Endothelial cell of umbilical vein (primary cell): Measurements from ENCODE around the gene MS4A4A. TPM values are rescaled to one million over a fixed set of nuclear protein-coding genes. Genes with fewer than 3 reads are reported as not detected.

Experiments
- BruUV-seq: library from RNA; stranded (reverse); fragments of 400-500 nt; replicated peaks from 2 replicates; lab custom pipeline; 2021; lab: Mats Ljungman, UMichigan
- CTCF ChIA-PET: fragments of 300-600, 350-600 bp; sonication (Branson Sonifier 250); formaldehyde crosslinking; loops from one replicate; lab custom pipeline; 2021; ENCODE audit warnings: antibody characterized with exemption, inconsistent platforms; lab: Charles Lee
- POLR2A ChIA-PET: fragments of 300-600, 350-600 bp; sonication (Branson Sonifier 250); formaldehyde crosslinking; loops from one replicate; lab custom pipeline; 2021; ENCODE audit warnings: antibody characterized with exemption, inconsistent platforms; lab: Charles Lee
- DNase-seq: peaks from one replicate; pipeline ENCODE4 v3.0.0-alpha.2; 2011; ENCODE audit warnings: low read depth, low spot score
- FAIRE-seq: peaks from 2 replicates; lab custom pipeline; 2011; peaks lifted over from hg19 to GRCh38; lab: Jason Lieb, UNC
- H2AFZ ChIP-seq: 2 replicates; pipeline ENCODE4 v1.6.0; 2012; ENCODE audit warnings: low read depth, low read length, control low read depth, inconsistent platforms
- H3K27ac ChIP-seq: 2 replicates; pipeline ENCODE4 v1.5.1; 2011; ENCODE audit warnings: low read depth, mild to moderate bottlenecking, control low read depth, low read length, moderate library complexity; ENCODE audit not compliant: insufficient read depth
- H3K27me3 ChIP-seq, 2 experiments: 2 replicates each; pipeline versions ENCODE4 v1.6.0 to v1.6.1; 2011; ENCODE audit warnings: low read length in 2 of 2, mixed read lengths in 1 of 2; ENCODE audit not compliant: control insufficient read depth in 2 of 2, insufficient read depth in 2 of 2
- H3K36me3 ChIP-seq, 2 experiments: 2 replicates in 1 of 2; 3 replicates in 1 of 2; pipeline ENCODE4 v1.5.1; 2011; ENCODE audit warnings: low read length in 2 of 2, mild to moderate bottlenecking in 1 of 2, moderate library complexity in 1 of 2; ENCODE audit not compliant: control insufficient read depth in 2 of 2, insufficient read depth in 2 of 2; ENCODE audit errors: extremely low read depth in 1 of 2
- H3K4me1 ChIP-seq: 3 replicates; pipeline ENCODE4 v1.5.1; 2011; ENCODE audit warnings: mild to moderate bottlenecking, low read length; ENCODE audit not compliant: control insufficient read depth, insufficient read depth; ENCODE audit errors: extremely low read depth
- H3K4me2 ChIP-seq: 2 replicates; pipeline ENCODE4 v1.6.1; 2011; ENCODE audit warnings: low read length, control low read depth, mixed read lengths; ENCODE audit not compliant: insufficient read depth
- H3K4me3 ChIP-seq, 3 experiments: fragments of 200-600 bp in 1 of 3; sonication (generic), shearing (Covaris generic) in 1 of 3; replicated peaks in 1 of 3; 2 replicates each; pipeline ENCODE4 v1.5.1; 2011 to 2016; ENCODE audit warnings: control low read depth in 3 of 3, low read length in 3 of 3, mild to moderate bottlenecking in 2 of 3, inconsistent platforms in 1 of 3, low read depth in 1 of 3, moderate library complexity in 1 of 3; ENCODE audit not compliant: insufficient read depth in 1 of 3
- H3K79me2 ChIP-seq: 2 replicates; pipeline ENCODE4 v1.6.0; 2012; ENCODE audit warnings: low read length, inconsistent platforms; ENCODE audit not compliant: control insufficient read depth, insufficient read depth
- H3K9ac ChIP-seq: replicated peaks from 2 replicates; pipeline ENCODE3; 2011; ENCODE audit warnings: low read length, control low read depth; ENCODE audit not compliant: insufficient read depth; ENCODE audit errors: extremely low read depth
- H3K9me1 ChIP-seq: replicated peaks from 3 replicates; pipeline ENCODE4 v1.6.0; 2011; ENCODE audit warnings: mild to moderate bottlenecking, low read length; ENCODE audit not compliant: control insufficient read depth, insufficient read depth; ENCODE audit errors: extremely low read depth
- H3K9me3 ChIP-seq: replicated peaks from 2 replicates; pipeline ENCODE4 v1.5.1; 2012; ENCODE audit warnings: low read length, inconsistent platforms; ENCODE audit not compliant: control insufficient read depth, insufficient read depth
- H4K20me1 ChIP-seq: replicated peaks from 2 replicates; pipeline ENCODE3; 2011; ENCODE audit warnings: mild to moderate bottlenecking, low read length; ENCODE audit not compliant: control insufficient read depth, insufficient read depth; ENCODE audit errors: extremely low read depth
- CTCF ChIP-seq, 2 donors: IDR thresholded peaks; 1 replicate in 1 of 2; 2 replicates in 1 of 2; pipeline ENCODE4 v1.5.1; 2011; ENCODE audit warnings: low read length in 2 of 2, mild to moderate bottlenecking in 2 of 2, moderate library complexity in 2 of 2, control low read depth in 1 of 2, inconsistent platforms in 1 of 2, low read depth in 1 of 2; ENCODE audit not compliant: insufficient read depth in 1 of 2; ENCODE audit errors: extremely low read depth in 1 of 2
- EZH2 ChIP-seq: IDR thresholded peaks from 2 replicates; pipeline ENCODE4 v1.6.1; 2012; ENCODE audit warnings: borderline replicate concordance, low read depth, mild to moderate bottlenecking, moderate library complexity, low read length, inconsistent platforms; ENCODE audit not compliant: severe bottlenecking
- FOS ChIP-seq: IDR thresholded peaks from 2 replicates; pipeline ENCODE4 v1.6.1; 2011; ENCODE audit warnings: mild to moderate bottlenecking, low read length, moderate library complexity, borderline replicate concordance; ENCODE audit not compliant: insufficient read depth
- GATA2 ChIP-seq: IDR thresholded peaks from 2 replicates; pipeline ENCODE4 v1.7.0; 2011; ENCODE audit warnings: low read depth, mild to moderate bottlenecking, moderate library complexity, mixed read lengths, low read length; ENCODE audit not compliant: insufficient read length, insufficient read depth
- JUN ChIP-seq: IDR thresholded peaks from 2 replicates; pipeline ENCODE4 v1.6.1; 2011; ENCODE audit warnings: borderline replicate concordance, low read depth; ENCODE audit not compliant: insufficient read length, insufficient read depth
- MAX ChIP-seq: IDR thresholded peaks from 2 replicates; pipeline ENCODE4 v1.6.1; 2011; ENCODE audit not compliant: insufficient read depth, insufficient read length
- MYC ChIP-seq: IDR thresholded peaks from one replicate; pipeline ENCODE4 v1.6.1; 2011; ENCODE audit warnings: mild to moderate bottlenecking, low read depth, low read length
- POLR2A ChIP-seq: IDR thresholded peaks from 2 replicates; pipeline ENCODE4 v1.6.1; 2012; ENCODE audit warnings: low read depth, mild to moderate bottlenecking, control low read depth, low read length
- POLR2AphosphoS5 ChIP-seq: IDR thresholded peaks from 2 replicates; pipeline ENCODE4 v1.6.1; 2012; ENCODE audit warnings: low read depth, mild to moderate bottlenecking, control low read depth, low read length, moderate library complexity; ENCODE audit not compliant: insufficient read depth
- dilution Hi-C: fragments of 300-500 bp; cut with MboI; formaldehyde crosslinking; loops from one replicate; pipeline ENCODE4 v1.15.0; 2019; ENCODE audit warnings: low sequenced_read_pairs; ENCODE audit not compliant: extremely low pct_ligation_motif_present
- intact Hi-C: fragments of 100-400 bp; cut with micrococcal nuclease; formaldehyde crosslinking; loops from one replicate; pipeline ENCODE4 v1.10.0; 2022
- polyA plus RNA-seq, 4 experiments: library from polyadenylated mRNA; depleted of rRNA in 3 of 4; stranded (reverse) in 3 of 4; unstranded in 1 of 4; fragments of >200 nt; gene quantifications; 2 replicates each; pipeline versions ENCODE4 v1.2.1 to v1.2.3, GENCODE V29; 2011 to 2012; ENCODE audit warnings: missing spikeins in 1 of 4
- total RNA-seq: library from RNA; stranded (reverse); gene quantifications from 2 replicates; pipeline ENCODE4 v1.2.3, GENCODE V29; 2021

The MS4A4A gene
- total and polyA plus RNA-seq, 2 donors (not counting 3 experiments of a cell fraction or from before 2014, with no cell fraction given), result 0.19 TPM; not detected in 1

GRCh38 chr11:60357771-60358170 is 77.3 kb downstream of the MS4A4A start:
- dilution Hi-C loops (no loop called here), intact Hi-C loops (no loop called here)
- BruUV-seq, result no TSS peak
- Histone ChIP-seq H3K9ac (no peak overlapping the region), H2AFZ (no peak overlapping the region), H3K4me3 (no peak overlapping the region), H3K4me1 (no peaks in the 10 kb centered on the region), H3K9me3 (no peaks in the 10 kb centered on the region), H3K9me1 (no peaks in the 10 kb centered on the region), H3K4me2 (no peak overlapping the region), H3K27ac (no peak overlapping the region), H3K36me3 (no peaks in the 10 kb centered on the region), H3K27me3 (peaks cover 0 to 2% of the 10 kb centered on the region in 2 experiments), H4K20me1 (no peaks in the 10 kb centered on the region), H3K79me2 (no peaks in the 10 kb centered on the region)
- FAIRE-seq (no peak), DNase-seq (no peak)
- ChIA-PET CTCF (no interaction called here), POLR2A (no interaction called here)
- TF ChIP-seq GATA2 (no peak), JUN (no peak), MAX (no peak), MYC (no peak), EZH2 (no peak), FOS (no peak), CTCF (IDR thresholded peaks at IDR 0.05; ENCODE audit: extremely low read depth in 1 of 2, insufficient read depth in 1 of 2, low read depth in 1 of 2, low read length in 2 of 2) (no peak), POLR2AphosphoS5 (no peak), POLR2A (no peak)

Other genes starting within 250 kb of the MS4A4A start
- gene OOSP2, start 240.3 kb upstream of the MS4A4A start, total RNA-seq, result not detected in 2 replicates
- not detected in 2 replicates for gene OOSP2, start 240.3 kb upstream of the MS4A4A start, polyA plus RNA-seq
- not detected in 2 replicates for gene MS4A3, start 224.0 kb upstream of the MS4A4A start, total RNA-seq
- not detected in 2 replicates for gene MS4A3, start 224.0 kb upstream of the MS4A4A start, polyA plus RNA-seq
- not detected in 2 replicates for gene MS4A2, start 192.0 kb upstream of the MS4A4A start, total RNA-seq
- not detected in 2 replicates for gene MS4A2, start 192.0 kb upstream of the MS4A4A start, polyA plus RNA-seq
- 2.7 and 2.9 TPM in 2 replicates for gene MS4A6A, start 97.6 kb upstream of the MS4A4A start, total RNA-seq
- 4.8 and 5.0 TPM in 2 replicates for gene MS4A6A, start 97.6 kb upstream of the MS4A4A start, polyA plus RNA-seq
- not detected in 2 replicates for gene MS4A4E, start 37.5 kb upstream of the MS4A4A start, total RNA-seq
- gene MS4A4E, start 37.5 kb upstream of the MS4A4A start, polyA plus RNA-seq, result not detected in 2 replicates
- not detected in 2 replicates for gene MS4A6E, start 46.6 kb downstream of the MS4A4A start, total RNA-seq
- not detected in 2 replicates for gene MS4A6E, start 46.6 kb downstream of the MS4A4A start, polyA plus RNA-seq
- gene MS4A7, start 97.9 kb downstream of the MS4A4A start, total RNA-seq, result not detected in 2 replicates
- 0.04 TPM in 1 of 2 replicates, not detected in the other for gene MS4A7, start 97.9 kb downstream of the MS4A4A start, polyA plus RNA-seq
- gene MS4A14, start 115.8 kb downstream of the MS4A4A start, total RNA-seq, result not detected in 2 replicates
- not detected in 2 replicates for gene MS4A14, start 115.8 kb downstream of the MS4A4A start, polyA plus RNA-seq
- gene MS4A5, start 148.9 kb downstream of the MS4A4A start, total RNA-seq, result not detected in 2 replicates
- not detected in 2 replicates for gene MS4A5, start 148.9 kb downstream of the MS4A4A start, polyA plus RNA-seq
- gene MS4A1, start 175.2 kb downstream of the MS4A4A start, total RNA-seq, result not detected in 2 replicates
- gene MS4A1, start 175.2 kb downstream of the MS4A4A start, polyA plus RNA-seq, result not detected in 2 replicates
- gene MS4A12, start 212.1 kb downstream of the MS4A4A start, total RNA-seq, result not detected in 2 replicates
- gene MS4A12, start 212.1 kb downstream of the MS4A4A start, polyA plus RNA-seq, result not detected in 2 replicates
- not detected in 2 replicates for gene MS4A13, start 234.7 kb downstream of the MS4A4A start, total RNA-seq
- gene MS4A13, start 234.7 kb downstream of the MS4A4A start, polyA plus RNA-seq, result not detected in 2 replicates